Neural crest cell (in vitro differentiated cells): ENCODE data around the gene CYP2C19. TPM values are rescaled to one million over a fixed set of nuclear protein-coding genes. Genes with fewer than 3 reads are reported as not detected.
"Not testable (repeated sequence)": the region's sequence is repeated elsewhere in the genome, so short reads cannot be mapped to it uniquely, and the experiment has no call there.

Experiments
- DNase-seq: peaks from one replicate; pipeline ENCODE4 v3.0.0; 2021; ENCODE audit warnings: low read depth, mixed read lengths, low spot score
- H3K27ac Mint-ChIP-seq: one replicate; pipeline ENCODE4 v1.8.0; 2021; ENCODE audit warnings: mild to moderate bottlenecking, mixed read lengths; ENCODE audit not compliant: unreplicated experiment
- H3K27me3 Mint-ChIP-seq: 2 replicates; pipeline ENCODE4 v1.8.0; 2021; ENCODE audit warnings: low read depth, mild to moderate bottlenecking, mixed read lengths
- H3K36me3 Mint-ChIP-seq: 2 replicates; pipeline ENCODE4 v1.8.0; 2021; ENCODE audit warnings: low read depth, mild to moderate bottlenecking, mixed read lengths
- H3K4me1 Mint-ChIP-seq: 2 replicates; pipeline ENCODE4 v1.8.0; 2021; ENCODE audit warnings: mixed read lengths
- H3K4me3 Mint-ChIP-seq: one replicate; pipeline ENCODE4 v1.8.0; 2021; ENCODE audit warnings: mild to moderate bottlenecking, mixed read lengths
- H3K9me3 Mint-ChIP-seq: 2 replicates; pipeline ENCODE4 v1.8.0; 2021; ENCODE audit warnings: mixed read lengths
- total RNA-seq: library from RNA; stranded (reverse); gene quantifications from 2 replicates; pipeline ENCODE4 v1.2.1, GENCODE V29; 2021
- TF ChIP-seq, protein P1 (sequence below): fragments of 200-600 bp; sonication (generic); conservative IDR thresholded peaks from 2 replicates; pipeline ENCODE4 v1.5.0; 2021; ENCODE audit warnings: antibody characterized with exemption, mild to moderate bottlenecking

CYP2C19 gene
- total RNA-seq, 1 donor from 2014 or later: not detected

DNA sequence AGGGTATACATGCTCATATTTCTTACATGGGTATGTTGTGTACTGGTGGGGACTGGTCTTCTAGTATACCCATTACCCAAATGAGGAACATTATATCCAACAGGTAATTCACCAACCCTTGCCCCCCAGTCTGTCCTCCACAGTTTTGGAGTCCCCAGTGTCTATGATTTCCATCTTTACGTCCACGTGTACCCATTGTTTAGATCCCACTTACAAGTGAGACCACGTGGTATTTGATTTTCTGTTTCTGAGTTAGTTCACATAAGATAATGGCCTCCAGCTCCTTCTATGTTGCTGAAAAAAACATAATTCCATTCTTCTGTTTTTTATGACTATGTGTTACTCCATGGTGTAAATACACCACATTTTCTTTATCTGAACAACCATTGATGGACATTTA lies 126.6 kb downstream of the CYP2C19 start:
- H3K4me1 Mint-ChIP-seq: no peaks in the 10 kb centered on the region

DNA sequence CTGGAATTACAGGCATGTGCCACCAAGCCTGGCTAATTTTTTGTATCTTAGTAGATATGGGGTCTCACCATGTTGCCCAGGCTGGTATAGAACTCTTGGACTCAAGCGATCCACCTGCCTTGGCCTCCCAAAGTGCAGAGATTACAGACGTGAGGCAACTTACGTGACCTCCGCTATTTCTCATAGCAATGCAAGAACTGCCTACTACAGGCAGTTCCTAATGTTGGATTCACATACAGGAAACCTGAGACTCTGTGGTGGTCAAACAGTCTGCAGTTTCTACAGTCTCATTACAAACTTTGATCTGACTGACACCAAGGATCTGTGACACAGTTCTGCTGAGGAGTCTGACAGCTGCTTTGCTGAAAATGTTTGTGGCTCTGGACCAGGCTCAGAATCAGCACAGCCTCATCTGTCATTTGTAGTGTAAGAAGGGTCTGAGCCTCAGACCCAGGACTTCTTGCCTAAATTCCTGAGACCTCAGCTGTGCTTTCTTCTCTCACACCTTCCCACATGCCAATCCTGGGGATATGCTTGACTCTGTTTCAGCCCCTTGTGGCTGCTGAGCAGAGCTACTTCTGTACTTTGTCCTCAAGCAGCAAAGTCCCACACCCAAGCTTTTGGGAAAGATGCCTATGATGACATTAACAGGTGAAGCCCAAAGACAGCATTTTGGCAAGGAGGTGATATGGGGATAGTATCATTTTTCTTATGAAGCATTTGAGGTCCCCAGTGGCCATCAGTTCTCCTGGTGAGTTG lies 128.0 kb downstream of the CYP2C19 start:
- Mint-ChIP-seq H3K9me3 (peaks cover 4% of the 10 kb centered on the region), H3K27ac (no peak overlapping the region), H3K36me3 (no peaks in the 10 kb centered on the region), H3K4me1 (no peaks in the 10 kb centered on the region), H3K27me3 (peaks cover 36% of the 10 kb centered on the region), H3K4me3 (no peak overlapping the region)
- no peak for DNase-seq
- TF ChIP-seq, protein P1, sequence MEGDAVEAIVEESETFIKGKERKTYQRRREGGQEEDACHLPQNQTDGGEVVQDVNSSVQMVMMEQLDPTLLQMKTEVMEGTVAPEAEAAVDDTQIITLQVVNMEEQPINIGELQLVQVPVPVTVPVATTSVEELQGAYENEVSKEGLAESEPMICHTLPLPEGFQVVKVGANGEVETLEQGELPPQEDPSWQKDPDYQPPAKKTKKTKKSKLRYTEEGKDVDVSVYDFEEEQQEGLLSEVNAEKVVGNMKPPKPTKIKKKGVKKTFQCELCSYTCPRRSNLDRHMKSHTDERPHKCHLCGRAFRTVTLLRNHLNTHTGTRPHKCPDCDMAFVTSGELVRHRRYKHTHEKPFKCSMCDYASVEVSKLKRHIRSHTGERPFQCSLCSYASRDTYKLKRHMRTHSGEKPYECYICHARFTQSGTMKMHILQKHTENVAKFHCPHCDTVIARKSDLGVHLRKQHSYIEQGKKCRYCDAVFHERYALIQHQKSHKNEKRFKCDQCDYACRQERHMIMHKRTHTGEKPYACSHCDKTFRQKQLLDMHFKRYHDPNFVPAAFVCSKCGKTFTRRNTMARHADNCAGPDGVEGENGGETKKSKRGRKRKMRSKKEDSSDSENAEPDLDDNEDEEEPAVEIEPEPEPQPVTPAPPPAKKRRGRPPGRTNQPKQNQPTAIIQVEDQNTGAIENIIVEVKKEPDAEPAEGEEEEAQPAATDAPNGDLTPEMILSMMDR: no peak

More for the DNA sequence above, 126.6 kb downstream of the CYP2C19 start:
- TF ChIP-seq, protein P1: no peak
- peaks cover 2% of the 10 kb centered on the region for H3K9me3 Mint-ChIP-seq
- no peaks in the 10 kb centered on the region for H3K36me3 Mint-ChIP-seq
- no peak overlapping the region for H3K27ac Mint-ChIP-seq
- H3K4me3 Mint-ChIP-seq: no peak overlapping the region
- peaks cover 26% of the 10 kb centered on the region for H3K27me3 Mint-ChIP-seq
- DNase-seq: no peak

DNA sequence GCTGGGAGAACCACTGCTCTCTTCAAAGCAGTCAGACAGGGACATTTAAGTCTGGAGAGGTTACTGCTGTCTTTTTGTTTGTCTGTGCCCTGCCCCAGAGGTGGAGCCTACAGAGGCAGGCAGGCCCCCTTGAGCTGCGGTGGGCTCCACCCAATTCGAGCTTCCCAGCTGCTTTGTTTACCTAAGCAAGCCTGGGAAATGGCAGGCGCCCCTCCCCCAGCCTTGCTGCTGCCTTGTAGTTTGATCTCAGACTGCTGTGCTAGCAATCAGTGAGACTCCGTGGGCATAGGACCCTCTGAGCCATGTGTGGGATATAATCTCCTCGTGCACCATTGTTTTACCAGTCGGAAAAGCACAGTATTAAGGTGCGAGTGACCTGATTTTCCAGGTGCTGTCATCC lies 135.9 kb downstream of the CYP2C19 start:
- H3K9me3 Mint-ChIP-seq: peaks cover 16% of the 10 kb centered on the region

DNA sequence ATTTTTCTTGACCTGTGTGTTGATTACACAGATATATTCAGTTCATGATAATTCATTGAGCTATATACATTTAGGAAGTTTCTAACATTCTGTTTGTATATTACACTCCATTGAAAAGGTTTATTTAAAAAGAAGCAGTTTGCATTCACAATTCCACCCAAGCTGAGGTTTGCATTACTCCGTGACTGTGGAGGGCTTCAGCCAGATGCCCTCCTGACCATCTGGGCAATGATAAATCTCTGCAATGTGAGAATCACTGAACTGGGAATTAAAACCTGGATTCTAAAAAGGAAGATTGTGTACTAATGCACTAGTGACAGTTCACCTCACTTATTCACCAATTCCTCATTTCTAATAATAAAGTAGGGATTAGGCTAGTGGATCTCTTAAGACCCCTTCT lies 139.6 kb downstream of the CYP2C19 start:
- DNase-seq: no peak
- no peaks in the 10 kb centered on the region for H3K36me3 Mint-ChIP-seq
- H3K4me1 Mint-ChIP-seq: no peaks in the 10 kb centered on the region
- H3K9me3 Mint-ChIP-seq: peaks cover 12% of the 10 kb centered on the region
- peaks cover 11% of the 10 kb centered on the region for H3K27me3 Mint-ChIP-seq
- H3K27ac Mint-ChIP-seq: no peak overlapping the region
- TF ChIP-seq, protein P1: no peak
- H3K4me3 Mint-ChIP-seq: no peak overlapping the region

More for the DNA sequence above, 135.9 kb downstream of the CYP2C19 start:
- peaks cover 21% of the 10 kb centered on the region for H3K27me3 Mint-ChIP-seq
- H3K27ac Mint-ChIP-seq, H3K36me3 Mint-ChIP-seq, H3K4me3 Mint-ChIP-seq, DNase-seq, H3K4me1 Mint-ChIP-seq: not testable (repeated sequence)

DNA sequence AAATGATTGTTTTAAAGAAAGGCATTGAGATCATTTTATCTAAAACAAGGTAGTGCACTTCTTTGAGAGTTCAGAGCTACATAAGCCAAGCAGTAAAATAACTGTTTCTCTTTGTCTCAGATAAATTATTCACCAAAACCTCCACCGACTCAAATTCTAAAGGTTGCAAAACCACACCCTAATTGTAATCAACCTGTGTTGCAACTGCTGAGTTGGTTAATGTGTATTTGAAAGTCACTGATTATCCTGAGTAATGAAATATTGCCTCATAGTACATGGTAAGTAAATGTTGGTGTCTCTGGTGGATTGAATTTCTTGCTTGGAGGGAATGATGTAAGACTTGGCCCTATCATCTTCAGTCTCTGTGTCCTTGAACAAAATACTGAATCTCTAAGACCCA lies 140.1 kb downstream of the CYP2C19 start:
- Mint-ChIP-seq H3K4me1 (no peaks in the 10 kb centered on the region), H3K9me3 (peaks cover 7% of the 10 kb centered on the region), H3K27ac (no peak overlapping the region), H3K4me3 (no peak overlapping the region), H3K36me3 (no peaks in the 10 kb centered on the region), H3K27me3 (peaks cover 11% of the 10 kb centered on the region)
- TF ChIP-seq, protein P1: no peak
- no peak for DNase-seq

Other genes with a start within 250 kb of the CYP2C19 start
- 187 and 190 TPM in 2 replicates for gene HELLS, start 216.9 kb upstream of the CYP2C19 start, total RNA-seq
- gene CYP2C18, start 79.0 kb upstream of the CYP2C19 start, total RNA-seq: not detected in 2 replicates
- gene CYP2C9, start 176.0 kb downstream of the CYP2C19 start, total RNA-seq: not detected in 2 replicates